Panc1 (cell line): ENCODE measurements around the gene MYLK3. TPM values are rescaled to one million over a fixed set of nuclear protein-coding genes. Genes with fewer than 3 reads are reported as not detected.

Experiments
- ATAC-seq: fragments of 200-7000 bp; cut with Tn5 transposase; 2 replicates; pipeline ENCODE4 v1.9.1; 2020; ENCODE audit warnings: mild to moderate bottlenecking, moderate library complexity
- BruUV-seq: library from RNA; stranded (reverse); fragments of 400-500 nt; replicated peaks from 2 replicates; lab custom pipeline; 2021; lab: Mats Ljungman, UMichigan
- CTCF ChIA-PET: fragments of 300-600 bp; sonication (Branson Sonifier 250); formaldehyde crosslinking; loops from one replicate; lab custom pipeline; 2022; ENCODE audit warnings: antibody characterized with exemption; lab: Charles Lee
- POLR2A ChIA-PET: fragments of 300-600 bp; sonication (Branson Sonifier 250); formaldehyde crosslinking; loops from one replicate; lab custom pipeline; 2022; ENCODE audit warnings: antibody characterized with exemption; lab: Charles Lee
- DNase-seq: peaks from one replicate; pipeline ENCODE4 v3.0.0-alpha.2; 2010; ENCODE audit warnings: low read depth, low spot score
- H3K27ac ChIP-seq: 2 replicates; pipeline ENCODE4 v1.5.1; 2011; ENCODE audit warnings: mild to moderate bottlenecking, low read length, inconsistent platforms
- H3K27me3 ChIP-seq: fragments of 200-500 bp; sonication (Bioruptor generic); 2 replicates; pipeline ENCODE4 v1.6.0; 2014; ENCODE audit warnings: low read length, inconsistent platforms; ENCODE audit not compliant: control insufficient read depth, insufficient read depth
- H3K36me3 ChIP-seq: fragments of 200-500 bp; sonication (Bioruptor generic); 2 replicates; pipeline ENCODE4 v1.5.1; 2014; ENCODE audit warnings: inconsistent platforms, mild to moderate bottlenecking, low read length, moderate library complexity; ENCODE audit not compliant: control insufficient read depth, insufficient read depth
- H3K4me1 ChIP-seq: 2 replicates; pipeline ENCODE4 v1.5.1; 2011; ENCODE audit warnings: inconsistent platforms, mild to moderate bottlenecking, low read length, moderate library complexity; ENCODE audit not compliant: control insufficient read depth, insufficient read depth
- H3K4me3 ChIP-seq, 2 experiments: 2 replicates each; pipeline ENCODE4 v1.5.1; 2011 to 2012; ENCODE audit warnings: low read depth in 2 of 2, low read length in 2 of 2, mild to moderate bottlenecking in 2 of 2, inconsistent platforms in 1 of 2, moderate library complexity in 1 of 2
- H3K9me3 ChIP-seq: fragments of 200-500 bp; sonication (Bioruptor generic); 2 replicates; pipeline ENCODE4 v1.5.1; 2014; ENCODE audit warnings: low read depth, mild to moderate bottlenecking, inconsistent platforms, low read length, moderate library complexity; ENCODE audit not compliant: control insufficient read depth, insufficient read depth
- POLR2AphosphoS5 ChIP-seq: IDR thresholded peaks from 2 replicates; pipeline ENCODE4 v1.6.1; 2012; ENCODE audit warnings: mild to moderate bottlenecking, low read depth, low read length, moderate library complexity
- SIN3A ChIP-seq: IDR thresholded peaks from 2 replicates; pipeline ENCODE4 v1.6.1; 2012; ENCODE audit warnings: low read depth, mild to moderate bottlenecking, low read length, moderate library complexity, borderline replicate concordance; ENCODE audit not compliant: insufficient read depth
- TCF7L2 ChIP-seq: IDR thresholded peaks from 2 replicates; pipeline ENCODE4 v1.6.1; 2011; ENCODE audit warnings: mild to moderate bottlenecking, low read depth, low read length, inconsistent platforms
- in situ Hi-C: cut with HindIII; loops from 2 replicates; pipeline ENCODE4 v1.10.0; 2016; ENCODE audit warnings: low sequenced_read_pairs, low pct_unique_long_range_greater_than_20kb
- intact Hi-C: fragments of 100-400 bp; cut with micrococcal nuclease; formaldehyde crosslinking; loops from one replicate; pipeline ENCODE4 v1.10.0; 2022; ENCODE audit not compliant: unreplicated experiment
- total RNA-seq: library from RNA; stranded (reverse); gene quantifications from one replicate; pipeline ENCODE4 v1.2.1, GENCODE V29; 2021; ENCODE audit not compliant: unreplicated experiment
- TF ChIP-seq, protein P1 (sequence below): fragments of 450-650 bp; IDR thresholded peaks from 2 replicates; pipeline ENCODE4 v1.5.1; 2017; ENCODE audit warnings: mild to moderate bottlenecking
- TF ChIP-seq, protein P2 (sequence below), 2 experiments: IDR thresholded peaks; 2 replicates each; pipeline ENCODE4 v1.6.1; 2011 to 2012; ENCODE audit warnings: low read depth in 2 of 2, control low read depth in 1 of 2, low read length in 1 of 2, mild to moderate bottlenecking in 1 of 2, moderate library complexity in 1 of 2; ENCODE audit not compliant: insufficient read depth in 1 of 2

MYLK3 gene
- total RNA-seq, 1 experiment from 2014 or later = 0.31 TPM

DNA sequence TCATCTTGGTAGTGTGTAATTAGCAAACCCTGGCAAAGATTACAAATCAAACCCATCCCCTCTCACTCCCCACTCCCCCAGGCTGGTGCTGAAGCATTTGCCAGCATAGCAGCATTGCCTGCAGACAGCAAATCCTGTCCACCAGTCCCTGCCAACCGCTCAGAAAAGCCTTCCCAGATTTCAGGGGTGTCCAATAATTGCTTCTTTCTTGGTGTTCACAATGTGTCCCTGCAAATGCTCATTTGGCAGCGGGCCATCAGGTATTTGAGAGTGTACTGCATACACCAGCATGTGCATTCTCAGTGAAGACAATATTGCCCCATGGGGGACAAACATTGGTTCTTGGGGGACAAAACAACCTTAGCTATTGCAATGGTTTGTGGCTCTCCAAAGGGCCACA is 30.5 kb downstream of the MYLK3 start:
- Histone ChIP-seq H3K4me1 (no peaks in the 10 kb centered on the region), H3K27me3 (no peaks in the 10 kb centered on the region), H3K4me3 (no peak overlapping the region), H3K27ac (no peak overlapping the region), H3K9me3 (no peaks in the 10 kb centered on the region), H3K36me3 (no peaks in the 10 kb centered on the region)
- CTCF ChIA-PET = no interaction called here
- no peak for DNase-seq
- intact Hi-C loops (no loop called here), in situ Hi-C loops (no loop called here)
- TF ChIP-seq TCF7L2 = no peak
- TF ChIP-seq, protein P1, sequence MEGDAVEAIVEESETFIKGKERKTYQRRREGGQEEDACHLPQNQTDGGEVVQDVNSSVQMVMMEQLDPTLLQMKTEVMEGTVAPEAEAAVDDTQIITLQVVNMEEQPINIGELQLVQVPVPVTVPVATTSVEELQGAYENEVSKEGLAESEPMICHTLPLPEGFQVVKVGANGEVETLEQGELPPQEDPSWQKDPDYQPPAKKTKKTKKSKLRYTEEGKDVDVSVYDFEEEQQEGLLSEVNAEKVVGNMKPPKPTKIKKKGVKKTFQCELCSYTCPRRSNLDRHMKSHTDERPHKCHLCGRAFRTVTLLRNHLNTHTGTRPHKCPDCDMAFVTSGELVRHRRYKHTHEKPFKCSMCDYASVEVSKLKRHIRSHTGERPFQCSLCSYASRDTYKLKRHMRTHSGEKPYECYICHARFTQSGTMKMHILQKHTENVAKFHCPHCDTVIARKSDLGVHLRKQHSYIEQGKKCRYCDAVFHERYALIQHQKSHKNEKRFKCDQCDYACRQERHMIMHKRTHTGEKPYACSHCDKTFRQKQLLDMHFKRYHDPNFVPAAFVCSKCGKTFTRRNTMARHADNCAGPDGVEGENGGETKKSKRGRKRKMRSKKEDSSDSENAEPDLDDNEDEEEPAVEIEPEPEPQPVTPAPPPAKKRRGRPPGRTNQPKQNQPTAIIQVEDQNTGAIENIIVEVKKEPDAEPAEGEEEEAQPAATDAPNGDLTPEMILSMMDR = no peak
- no peak for TF ChIP-seq SIN3A
- no peak for TF ChIP-seq POLR2AphosphoS5
- TF ChIP-seq, protein P2, sequence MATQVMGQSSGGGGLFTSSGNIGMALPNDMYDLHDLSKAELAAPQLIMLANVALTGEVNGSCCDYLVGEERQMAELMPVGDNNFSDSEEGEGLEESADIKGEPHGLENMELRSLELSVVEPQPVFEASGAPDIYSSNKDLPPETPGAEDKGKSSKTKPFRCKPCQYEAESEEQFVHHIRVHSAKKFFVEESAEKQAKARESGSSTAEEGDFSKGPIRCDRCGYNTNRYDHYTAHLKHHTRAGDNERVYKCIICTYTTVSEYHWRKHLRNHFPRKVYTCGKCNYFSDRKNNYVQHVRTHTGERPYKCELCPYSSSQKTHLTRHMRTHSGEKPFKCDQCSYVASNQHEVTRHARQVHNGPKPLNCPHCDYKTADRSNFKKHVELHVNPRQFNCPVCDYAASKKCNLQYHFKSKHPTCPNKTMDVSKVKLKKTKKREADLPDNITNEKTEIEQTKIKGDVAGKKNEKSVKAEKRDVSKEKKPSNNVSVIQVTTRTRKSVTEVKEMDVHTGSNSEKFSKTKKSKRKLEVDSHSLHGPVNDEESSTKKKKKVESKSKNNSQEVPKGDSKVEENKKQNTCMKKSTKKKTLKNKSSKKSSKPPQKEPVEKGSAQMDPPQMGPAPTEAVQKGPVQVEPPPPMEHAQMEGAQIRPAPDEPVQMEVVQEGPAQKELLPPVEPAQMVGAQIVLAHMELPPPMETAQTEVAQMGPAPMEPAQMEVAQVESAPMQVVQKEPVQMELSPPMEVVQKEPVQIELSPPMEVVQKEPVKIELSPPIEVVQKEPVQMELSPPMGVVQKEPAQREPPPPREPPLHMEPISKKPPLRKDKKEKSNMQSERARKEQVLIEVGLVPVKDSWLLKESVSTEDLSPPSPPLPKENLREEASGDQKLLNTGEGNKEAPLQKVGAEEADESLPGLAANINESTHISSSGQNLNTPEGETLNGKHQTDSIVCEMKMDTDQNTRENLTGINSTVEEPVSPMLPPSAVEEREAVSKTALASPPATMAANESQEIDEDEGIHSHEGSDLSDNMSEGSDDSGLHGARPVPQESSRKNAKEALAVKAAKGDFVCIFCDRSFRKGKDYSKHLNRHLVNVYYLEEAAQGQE (IDR thresholded peaks at IDR 0.05; ENCODE audit: insufficient read depth in 1 of 2, low read depth in 2 of 2, low read length in 1 of 2) = no peak
- ATAC-seq = no peak
- BruUV-seq = no TSS peak
- POLR2A ChIA-PET = no interaction called here

DNA sequence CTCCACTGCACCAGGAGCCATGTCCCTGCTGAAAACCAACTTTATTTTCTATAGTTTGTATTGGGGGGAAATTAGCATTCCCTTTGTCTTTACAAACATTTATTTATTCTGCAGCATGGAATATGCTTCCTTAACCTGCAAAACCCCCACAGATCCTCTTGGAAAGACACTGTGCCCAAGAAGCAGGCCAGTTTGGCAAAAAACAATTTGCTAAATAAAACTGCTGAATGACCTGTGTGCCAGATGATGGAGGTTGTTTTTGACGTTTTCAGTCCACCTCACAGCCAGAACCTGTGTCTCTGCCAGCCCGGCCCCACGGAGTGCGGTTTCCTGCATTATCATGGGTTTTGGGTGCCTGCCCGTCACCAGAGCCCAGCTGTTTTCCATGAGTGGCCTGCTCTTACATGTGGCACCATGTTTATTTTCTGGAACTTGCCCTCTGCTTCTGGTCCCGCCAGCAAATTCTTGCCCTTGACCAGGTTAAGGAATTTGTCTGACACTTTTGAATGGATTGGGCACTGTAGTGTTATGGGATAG is 32.3 kb downstream of the MYLK3 start:
- no TSS peak for BruUV-seq
- intact Hi-C loops (no loop called here), in situ Hi-C loops (no loop called here)
- TF ChIP-seq TCF7L2 = no peak
- TF ChIP-seq, protein P1 = no peak
- TF ChIP-seq SIN3A = no peak
- TF ChIP-seq, protein P2 (IDR thresholded peaks at IDR 0.05; ENCODE audit: insufficient read depth in 1 of 2, low read depth in 2 of 2, low read length in 1 of 2) = no peak
- no peak for TF ChIP-seq POLR2AphosphoS5
- Histone ChIP-seq H3K27ac (no peak overlapping the region), H3K36me3 (no peaks in the 10 kb centered on the region), H3K4me3 (no peak overlapping the region), H3K4me1 (no peaks in the 10 kb centered on the region), H3K9me3 (no peaks in the 10 kb centered on the region), H3K27me3 (no peaks in the 10 kb centered on the region)
- ATAC-seq (no peak), DNase-seq (no peak)
- POLR2A ChIA-PET = no interaction called here
- CTCF ChIA-PET = no interaction called here
